ENCODE measurements around the gene LMX1A. TPM values are rescaled to one million over a fixed set of nuclear protein-coding genes. Genes with fewer than 3 reads are reported as not detected.

Gene LMX1A
- total and polyA plus RNA-seq, 2 donors from 2014 or later, result not detected

- Histone ChIP-seq H3K9ac (ENCODE audit: low read length in 3 of 3) (no peak overlapping the region), H3K36me3 (ENCODE audit: control insufficient read depth in 2 of 3, insufficient read depth in 3 of 3, low read length in 3 of 3) (no peaks in the 10 kb centered on the region), H3K4me3 (ENCODE audit: low read length in 3 of 3) (no peak overlapping the region), H3K27me3 (ENCODE audit: control insufficient read depth, insufficient read depth, low read length) (no peaks in the 10 kb centered on the region), H3K27ac (ENCODE audit: low read depth in 2 of 2, low read length in 2 of 2) (no peak overlapping the region), H3K4me1 (ENCODE audit: control insufficient read depth in 2 of 3, insufficient read depth in 2 of 3, low read depth in 1 of 3, low read length in 3 of 3) (no peaks in the 10 kb centered on the region), H3K9me3 (ENCODE audit: control insufficient read depth in 2 of 3, insufficient read depth in 1 of 3, low read length in 3 of 3) (no peaks in the 10 kb centered on the region)
- no peak for FAIRE-seq
- no peak for DNase-seq
- intact Hi-C loops (cut with DNase I), result no loop called here
- TF ChIP-seq, protein P1, sequence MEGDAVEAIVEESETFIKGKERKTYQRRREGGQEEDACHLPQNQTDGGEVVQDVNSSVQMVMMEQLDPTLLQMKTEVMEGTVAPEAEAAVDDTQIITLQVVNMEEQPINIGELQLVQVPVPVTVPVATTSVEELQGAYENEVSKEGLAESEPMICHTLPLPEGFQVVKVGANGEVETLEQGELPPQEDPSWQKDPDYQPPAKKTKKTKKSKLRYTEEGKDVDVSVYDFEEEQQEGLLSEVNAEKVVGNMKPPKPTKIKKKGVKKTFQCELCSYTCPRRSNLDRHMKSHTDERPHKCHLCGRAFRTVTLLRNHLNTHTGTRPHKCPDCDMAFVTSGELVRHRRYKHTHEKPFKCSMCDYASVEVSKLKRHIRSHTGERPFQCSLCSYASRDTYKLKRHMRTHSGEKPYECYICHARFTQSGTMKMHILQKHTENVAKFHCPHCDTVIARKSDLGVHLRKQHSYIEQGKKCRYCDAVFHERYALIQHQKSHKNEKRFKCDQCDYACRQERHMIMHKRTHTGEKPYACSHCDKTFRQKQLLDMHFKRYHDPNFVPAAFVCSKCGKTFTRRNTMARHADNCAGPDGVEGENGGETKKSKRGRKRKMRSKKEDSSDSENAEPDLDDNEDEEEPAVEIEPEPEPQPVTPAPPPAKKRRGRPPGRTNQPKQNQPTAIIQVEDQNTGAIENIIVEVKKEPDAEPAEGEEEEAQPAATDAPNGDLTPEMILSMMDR (IDR thresholded peaks at IDR 0.05; ENCODE audit: borderline replicate concordance, extremely low read depth, insufficient read depth), result no peak
Measured at GRCh38 chr1:165265196-165265838, 91.2 kb downstream of the LMX1A start.

GRCh38 chr1:165259706-165260428 lies 96.6 kb downstream of the LMX1A start:
- Histone ChIP-seq H3K4me1 (ENCODE audit: control insufficient read depth in 2 of 3, insufficient read depth in 2 of 3, low read depth in 1 of 3, low read length in 3 of 3) (no peaks in the 10 kb centered on the region), H3K27me3 (ENCODE audit: control insufficient read depth, insufficient read depth, low read length) (no peaks in the 10 kb centered on the region), H3K27ac (ENCODE audit: low read depth in 2 of 2, low read length in 2 of 2) (no peak overlapping the region), H3K9ac (ENCODE audit: low read length in 3 of 3) (no peak overlapping the region), H3K36me3 (ENCODE audit: control insufficient read depth in 2 of 3, insufficient read depth in 3 of 3, low read length in 3 of 3) (no peaks in the 10 kb centered on the region), H3K4me3 (ENCODE audit: low read length in 3 of 3) (no peak overlapping the region), H3K9me3 (ENCODE audit: control insufficient read depth in 2 of 3, insufficient read depth in 1 of 3, low read length in 3 of 3) (no peaks in the 10 kb centered on the region)
- DNase-seq (peak in 1 of 5 donors; percentile 29), FAIRE-seq (no peak)
- intact Hi-C loops (cut with DNase I), result no loop called here
- TF ChIP-seq, protein P1 (IDR thresholded peaks at IDR 0.05; ENCODE audit: borderline replicate concordance, extremely low read depth, insufficient read depth), result no peak

GRCh38 chr1:165259236-165259635 lies 97.3 kb downstream of the LMX1A start:
- Histone ChIP-seq H3K9ac (ENCODE audit: low read length in 3 of 3) (no peak overlapping the region), H3K4me3 (ENCODE audit: low read length in 3 of 3) (no peak overlapping the region), H3K27ac (ENCODE audit: low read depth in 2 of 2, low read length in 2 of 2) (no peak overlapping the region), H3K36me3 (ENCODE audit: control insufficient read depth in 2 of 3, insufficient read depth in 3 of 3, low read length in 3 of 3) (no peaks in the 10 kb centered on the region), H3K9me3 (ENCODE audit: control insufficient read depth in 2 of 3, insufficient read depth in 1 of 3, low read length in 3 of 3) (no peaks in the 10 kb centered on the region), H3K4me1 (ENCODE audit: control insufficient read depth in 2 of 3, insufficient read depth in 2 of 3, low read depth in 1 of 3, low read length in 3 of 3) (no peaks in the 10 kb centered on the region), H3K27me3 (ENCODE audit: control insufficient read depth, insufficient read depth, low read length) (no peaks in the 10 kb centered on the region)
- TF ChIP-seq, protein P1 (IDR thresholded peaks at IDR 0.05; ENCODE audit: borderline replicate concordance, extremely low read depth, insufficient read depth), result no peak
- intact Hi-C loops (cut with DNase I), result no loop called here
- DNase-seq, result no peak
- no peak for FAIRE-seq

Data from kidney (tissue), 14 donors.